SK-N-SH (cell line): ENCODE data around the gene DENND1A.

Source experiments
- CTCF ChIP-seq: fragments of 200-600 bp; sonication (generic); IDR thresholded peaks from 2 replicates; pipeline ENCODE4 v1.6.1; 2017; ENCODE audit warnings: antibody characterized with exemption, mild to moderate bottlenecking, moderate library complexity
- RAD21 ChIP-seq: IDR thresholded peaks from 2 replicates; pipeline ENCODE4 v1.6.1; 2012; ENCODE audit warnings: mild to moderate bottlenecking, low read length
- RCOR1 ChIP-seq: fragments of 150-350 bp; IDR thresholded peaks from 2 replicates; pipeline ENCODE4 v1.6.1; 2017; ENCODE audit warnings: antibody characterized with exemption, low read length
- TAF1 ChIP-seq: IDR thresholded peaks from 2 replicates; pipeline ENCODE4 v1.6.1; 2012; ENCODE audit warnings: low read depth, mild to moderate bottlenecking, low read length, moderate library complexity, borderline replicate concordance
- TF ChIP-seq, protein P1 (sequence below): IDR thresholded peaks from 2 replicates; pipeline ENCODE4 v1.4.0; 2012; ENCODE audit warnings: low read depth

- no peak for TF ChIP-seq CTCF
- no peak for TF ChIP-seq RAD21
- no peak for TF ChIP-seq RCOR1
- no peak for TF ChIP-seq TAF1
- TF ChIP-seq, protein P1, sequence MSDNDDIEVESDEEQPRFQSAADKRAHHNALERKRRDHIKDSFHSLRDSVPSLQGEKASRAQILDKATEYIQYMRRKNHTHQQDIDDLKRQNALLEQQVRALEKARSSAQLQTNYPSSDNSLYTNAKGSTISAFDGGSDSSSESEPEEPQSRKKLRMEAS = no peak
Observed at GRCh38 chr9:123655681-123656423, 274.1 kb downstream of the DENND1A start.
